HepG2 (cell line): ENCODE data around the gene CHPF. TPM values are rescaled to one million over a fixed set of nuclear protein-coding genes. Genes with fewer than 3 reads are reported as not detected.
A peak's percentile ranks its signal among the peaks of the same experiment; 100 is the strongest.

Experiments used
- ATF1 ChIP-seq: IDR thresholded peaks from 2 replicates; pipeline ENCODE4 v1.6.1; 2016; ENCODE audit warnings: mild to moderate bottlenecking, control low read depth
- BCL6 ChIP-seq: IDR thresholded peaks from 2 replicates; pipeline ENCODE4 v1.6.1; 2016; ENCODE audit warnings: missing genetic modification reagents, missing compliant biosample characterization
- FOXA3 ChIP-seq: IDR thresholded peaks from 2 replicates; pipeline ENCODE4 v1.6.1; 2016; ENCODE audit warnings: missing genetic modification reagents, missing compliant biosample characterization
- GLI4 ChIP-seq: sonication (generic); formaldehyde crosslinking; IDR thresholded peaks from 2 replicates; pipeline ENCODE4 v1.5.1; 2020; ENCODE audit warnings: missing genetic modification reagents, mild to moderate bottlenecking, moderate library complexity, borderline replicate concordance
- HDAC1 ChIP-seq: sonication (generic); formaldehyde crosslinking; IDR thresholded peaks from 2 replicates; pipeline ENCODE4 v1.5.1; 2020; ENCODE audit warnings: mild to moderate bottlenecking, missing genetic modification reagents
- NR2C2 ChIP-seq: sonication (generic); formaldehyde crosslinking; IDR thresholded peaks from 2 replicates; pipeline ENCODE4 v1.4.0; 2020; ENCODE audit warnings: missing genetic modification reagents, mild to moderate bottlenecking, moderate library complexity, borderline replicate concordance
- NR2F2 ChIP-seq: IDR thresholded peaks from 2 replicates; pipeline ENCODE4 v1.6.1; 2012; ENCODE audit warnings: low read depth, inconsistent platforms, borderline replicate concordance
- PAWR ChIP-seq: sonication (generic); formaldehyde crosslinking; IDR thresholded peaks from 2 replicates; pipeline ENCODE4 v1.4.0; 2020; ENCODE audit warnings: missing genetic modification reagents, mild to moderate bottlenecking, borderline replicate concordance
- PAXIP1 ChIP-seq: sonication (generic); formaldehyde crosslinking; conservative IDR thresholded peaks from 2 replicates; pipeline ENCODE4 v1.4.0; 2020; ENCODE audit warnings: mild to moderate bottlenecking, missing genetic modification reagents, moderate library complexity
- PHF5A ChIP-seq: IDR thresholded peaks from one replicate; pipeline ENCODE4 v1.6.1; 2018; ENCODE audit warnings: low read depth, missing genetic modification reagents; ENCODE audit not compliant: unreplicated experiment
- RBM22 ChIP-seq: fragments of 200-400 bp; formaldehyde crosslinking; optimal IDR thresholded peaks from 2 replicates; pipeline ENCODE3; 2017; ENCODE audit warnings: mild to moderate bottlenecking, low read length, moderate library complexity
- REL ChIP-seq: sonication (generic); formaldehyde crosslinking; conservative IDR thresholded peaks from 2 replicates; pipeline ENCODE4 v1.8.0; 2022; ENCODE audit warnings: mild to moderate bottlenecking, missing genetic modification reagents, moderate library complexity
- SSRP1 ChIP-seq: IDR thresholded peaks from 2 replicates; pipeline ENCODE4 v1.6.1; 2016; ENCODE audit warnings: control low read depth
- THAP9 ChIP-seq: sonication (generic); formaldehyde crosslinking; IDR thresholded peaks from 2 replicates; pipeline ENCODE4; 2020; ENCODE audit warnings: missing genetic modification reagents, mild to moderate bottlenecking, borderline replicate concordance
- ZNF256 ChIP-seq: sonication (generic); formaldehyde crosslinking; conservative IDR thresholded peaks from 2 replicates; pipeline ENCODE4 v1.4.0; 2020; ENCODE audit warnings: missing genetic modification reagents
- ZNF343 ChIP-seq: sonication (generic); formaldehyde crosslinking; IDR thresholded peaks from 2 replicates; pipeline ENCODE4 v1.4.0; 2020; ENCODE audit warnings: mild to moderate bottlenecking, missing genetic modification reagents
- ZNF431 ChIP-seq: sonication (generic); formaldehyde crosslinking; IDR thresholded peaks from 2 replicates; pipeline ENCODE4 v1.9.0; 2022; ENCODE audit warnings: missing genetic modification reagents, low read depth, mild to moderate bottlenecking, borderline replicate concordance
- ZNF512B ChIP-seq: sonication (generic); formaldehyde crosslinking; IDR thresholded peaks from 2 replicates; pipeline ENCODE4 v1.5.1; 2020; ENCODE audit warnings: missing genetic modification reagents, mild to moderate bottlenecking, borderline replicate concordance
- ZNF740 ChIP-seq: sonication (generic); formaldehyde crosslinking; IDR thresholded peaks from 2 replicates; pipeline ENCODE4 v1.4.0; 2020; ENCODE audit warnings: missing genetic modification reagents
- polyA plus RNA-seq, 8 experiments: library from polyadenylated mRNA; depleted of rRNA in 3 of 8; stranded (reverse) in 7 of 8; unstranded in 1 of 8; fragments of >200 nt; fragmentation: Illumina TruSeq in 4 of 8; extraction: Trizol in 4 of 8; gene quantifications; 2 replicates each; pipeline versions ENCODE4 v1.2.1 to v1.2.3, GENCODE V29; 2011 to 2016; ENCODE audit warnings: low read depth in 4 of 8, missing spikeins in 1 of 8, mixed read lengths in 1 of 8; ENCODE audit not compliant: insufficient read depth in 1 of 8
- total RNA-seq, 5 experiments: library from RNA; depleted of rRNA; stranded (reverse); fragments of >200 nt; fragmentation: Illumina TruSeq; extraction: Trizol; gene quantifications; 2 replicates each; pipeline ENCODE4 v1.2.3, GENCODE V29; 2016; ENCODE audit warnings: low read depth in 1 of 5

CHPF gene
- total and polyA plus RNA-seq, 2 of the 13 experiments (the other 11 are each of a cell fraction or from before 2014, with no cell fraction given) = 79.6 to 111 TPM

- TF ChIP-seq ZNF740 (CRISPR knock-in tag) (no peak), REL (CRISPR knock-in tag) (peak; percentile 32; the same call in 1 of the 2 replicates), PHF5A (CRISPR knock-in tag) (peak; percentile 48), GLI4 (0 out of 2 replicates have a peak, but pooled peaks have one; percentile 52), ATF1 (CRISPR knock-in tag) (no peak), RBM22 (peak; percentile 50), PAWR (0 out of 2 replicates have a peak, but pooled peaks have one; percentile 40), SSRP1 (peak; percentile 88), NR2F2 (peak; percentile 70; the same call in 1 of the 2 replicates), ZNF431 (CRISPR knock-in tag) (peak; percentile 63; the same call in 1 of the 2 replicates), HDAC1 (CRISPR knock-in tag) (peak; percentile 46; the same call in 1 of the 2 replicates), PAXIP1 (CRISPR knock-in tag) (peak; percentile 61), FOXA3 (CRISPR knock-in tag) (peak; percentile 11; the same call in 1 of the 2 replicates), ZNF343 (peak; percentile 68; the same call in 1 of the 2 replicates), BCL6 (CRISPR knock-in tag) (0 out of 2 replicates have a peak, but pooled peaks have one; percentile 34), NR2C2 (CRISPR knock-in tag) (no peak), ZNF512B (CRISPR knock-in tag) (peak; percentile 42; the same call in 1 of the 2 replicates), THAP9 (peak; percentile 18; the same call in 1 of the 2 replicates), ZNF256 (CRISPR knock-in tag) (no peak)
Observed at GRCh38 chr2:219561179-219562048, 17.8 kb upstream of the CHPF start (continued).
